GOT3 (cell line): ENCODE data around the gene SERINC3.

ENCODE experiments used
- DNase-seq: peaks from one replicate; lab custom pipeline; 2025; ENCODE audit warnings: mixed read lengths; lab: John Stamatoyannopoulos, UW

SERINC3 gene

DNA sequence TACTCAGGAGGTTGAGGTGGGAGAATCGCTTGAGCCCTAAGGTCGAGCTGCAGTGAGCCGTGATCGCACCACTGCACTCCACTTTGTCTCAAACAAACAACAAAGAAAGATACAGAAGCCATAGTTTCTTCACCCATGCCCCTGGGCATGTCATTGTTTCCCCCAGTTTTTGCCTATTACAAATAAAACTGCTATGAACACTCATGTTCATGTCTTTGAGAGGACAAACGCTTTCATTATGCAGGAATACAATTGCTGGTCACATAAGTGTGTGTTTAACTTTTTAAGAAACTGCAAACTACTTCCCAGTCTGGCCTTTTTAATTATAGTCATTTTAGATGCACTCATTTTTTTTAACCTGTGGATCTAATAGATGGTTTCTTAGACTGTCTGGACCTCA is 58.4 kb downstream of the SERINC3 start:
- DNase-seq = no peak

DNA sequence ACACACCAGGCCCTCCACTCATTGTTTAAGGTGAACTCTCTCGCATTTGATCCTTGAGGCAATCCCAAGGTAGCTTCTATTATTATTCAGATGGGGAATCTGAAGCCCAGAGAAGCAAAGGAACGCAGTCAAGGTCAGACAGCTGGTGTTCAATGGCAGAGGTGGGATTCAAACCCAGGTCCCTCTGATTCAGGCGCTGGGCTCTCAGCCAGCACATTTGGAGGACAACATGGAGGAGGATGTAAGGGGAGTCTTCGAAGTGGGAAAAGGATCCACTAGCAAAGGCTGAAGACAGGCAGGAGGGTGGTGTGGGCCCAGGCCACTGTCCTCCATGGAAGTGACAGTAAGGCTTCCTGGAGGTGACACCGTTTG is 60.1 kb downstream of the SERINC3 start:
- DNase-seq = no peak

GRCh38 chr20:44461142-44461802 is 60.6 kb downstream of the SERINC3 start:
- no peak for DNase-seq

- no peak for DNase-seq
These were observed 61.1 kb downstream of the SERINC3 start for GRCh38 chr20:44460795-44461141.

DNA sequence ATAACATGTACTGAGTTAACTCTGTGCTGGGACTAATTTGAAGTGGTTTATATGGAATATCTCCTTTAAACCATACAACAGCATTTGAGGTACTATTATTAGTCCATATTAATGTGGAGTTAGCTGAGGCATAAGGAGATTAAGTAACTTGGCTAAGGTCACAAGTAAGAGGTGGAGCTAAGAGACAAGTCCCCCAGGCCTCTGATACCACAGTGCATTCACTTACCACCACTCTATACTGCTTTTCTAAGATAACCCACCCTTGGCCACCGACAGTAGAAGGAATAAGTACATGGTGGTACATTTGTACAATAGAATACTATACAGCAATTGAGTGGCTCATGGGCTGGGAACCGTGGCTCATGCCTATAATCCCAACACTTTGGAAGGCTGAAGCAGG is 62.6 kb downstream of the SERINC3 start:
- no peak for DNase-seq

DNA sequence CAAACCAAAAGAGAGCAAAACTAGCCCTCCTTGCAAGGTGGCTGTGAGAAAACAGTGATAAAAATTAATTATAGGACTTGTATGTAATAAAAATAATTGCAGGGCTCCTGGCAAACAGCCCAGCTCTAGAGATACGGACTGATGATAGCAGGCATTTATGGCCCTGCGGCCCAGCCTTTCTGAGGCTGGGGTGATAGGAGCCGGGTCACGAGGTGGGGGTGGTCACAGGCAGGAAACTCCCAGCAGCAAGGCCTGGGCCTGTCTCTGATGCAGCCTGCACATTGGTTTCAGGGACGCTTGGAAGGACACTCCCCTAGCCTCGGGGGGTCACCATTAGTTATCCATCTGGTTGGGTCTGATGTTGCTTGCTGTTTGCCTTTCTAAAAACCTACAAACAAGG is 64.9 kb downstream of the SERINC3 start:
- DNase-seq = no peak

- DNase-seq = no peak
These were observed 65.3 kb downstream of the SERINC3 start for GRCh38 chr20:44456611-44457010.

GRCh38 chr20:44455126-44455525 is 66.7 kb downstream of the SERINC3 start:
- DNase-seq = no peak

GRCh38 chr20:44454306-44454963 is 67.4 kb downstream of the SERINC3 start:
- DNase-seq = no peak

- no peak for DNase-seq
These were observed 70.9 kb downstream of the SERINC3 start for GRCh38 chr20:44450903-44451450.

DNA sequence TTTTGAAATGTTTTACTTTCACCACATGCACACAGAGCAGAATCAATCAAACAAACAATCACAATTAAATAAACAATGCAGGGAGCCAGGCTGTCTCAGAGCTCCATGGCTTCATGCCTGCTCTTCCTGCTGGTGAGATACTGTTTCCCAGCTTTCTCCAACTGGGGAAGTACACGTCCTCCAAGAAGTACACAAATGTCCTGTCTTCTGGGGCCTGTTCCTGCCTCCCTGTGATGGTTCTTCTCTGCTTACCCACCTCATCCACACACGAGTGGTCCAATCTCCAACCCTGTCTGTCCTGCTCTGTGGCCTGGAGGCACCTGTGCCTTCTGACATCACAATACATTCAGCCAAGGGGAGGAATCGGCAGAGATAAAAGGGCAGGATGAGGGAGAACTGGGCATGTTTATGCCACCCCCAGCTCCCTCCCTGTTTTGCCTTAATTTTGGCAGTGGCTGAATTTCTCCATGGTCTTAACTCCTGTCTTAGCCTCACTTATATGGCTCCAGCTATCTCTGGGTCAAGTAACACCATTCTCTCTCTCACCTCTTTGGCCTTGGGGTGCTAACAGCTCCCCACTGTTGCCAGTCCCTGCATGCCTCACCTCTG is 71.5 kb downstream of the SERINC3 start:
- DNase-seq = no peak

DNA sequence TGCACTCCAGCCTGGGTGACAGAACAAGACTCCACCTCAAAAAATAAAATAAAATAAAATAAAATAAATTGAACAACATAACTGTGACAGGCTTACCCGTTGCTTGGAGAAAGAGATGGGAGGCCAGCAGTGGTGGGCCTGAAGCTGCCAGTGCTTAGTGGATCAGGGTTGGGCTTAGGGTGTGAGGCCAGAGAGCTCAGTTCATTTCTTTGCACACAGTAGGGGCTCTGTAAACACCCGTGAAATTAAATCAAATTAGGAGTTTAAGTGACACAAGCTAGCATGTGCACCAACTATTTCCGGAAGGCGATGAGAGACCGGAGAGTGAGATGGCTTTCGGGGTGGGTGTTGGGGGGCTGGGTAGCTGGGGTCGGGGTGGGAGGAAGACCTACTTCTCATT is 72.0 kb downstream of the SERINC3 start:
- DNase-seq = no peak

DNA sequence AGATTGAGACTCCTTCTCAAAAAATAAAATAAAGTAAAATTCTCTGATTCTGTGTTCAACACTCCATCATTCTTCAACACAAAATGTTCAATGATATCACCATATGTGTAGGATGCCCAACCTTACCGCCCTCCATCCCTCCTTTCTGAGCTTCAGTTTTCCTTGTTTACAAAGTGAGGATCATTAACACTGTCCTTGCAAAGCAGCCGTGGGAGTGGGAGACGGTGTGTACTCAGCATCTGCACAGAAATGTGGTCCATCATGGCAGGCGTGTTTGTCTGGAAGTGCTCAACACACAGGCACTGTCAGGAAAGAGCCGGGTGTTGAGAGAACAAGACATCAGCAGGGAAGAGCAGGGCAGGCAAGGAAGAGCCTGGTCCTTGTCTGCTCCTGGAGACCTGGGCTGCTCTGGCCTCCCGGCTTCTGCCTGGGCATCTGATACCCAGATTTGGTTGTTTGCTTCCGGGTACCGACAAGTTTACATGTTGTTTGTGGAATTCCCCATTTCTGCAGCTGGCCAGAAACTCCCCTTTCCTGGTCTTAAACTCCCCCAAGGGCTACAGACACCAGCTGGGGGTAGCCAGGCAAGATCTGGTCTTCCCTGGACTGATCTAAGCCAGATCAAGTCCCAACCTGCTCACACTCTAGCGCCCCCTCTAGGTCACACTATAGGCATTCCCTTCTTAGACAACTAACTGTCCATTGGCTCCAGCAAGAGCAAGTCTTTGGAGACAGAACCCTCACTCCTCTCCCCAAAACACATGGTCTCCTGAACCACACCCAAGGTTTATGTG is 72.9 kb downstream of the SERINC3 start:
- no peak for DNase-seq

DNA sequence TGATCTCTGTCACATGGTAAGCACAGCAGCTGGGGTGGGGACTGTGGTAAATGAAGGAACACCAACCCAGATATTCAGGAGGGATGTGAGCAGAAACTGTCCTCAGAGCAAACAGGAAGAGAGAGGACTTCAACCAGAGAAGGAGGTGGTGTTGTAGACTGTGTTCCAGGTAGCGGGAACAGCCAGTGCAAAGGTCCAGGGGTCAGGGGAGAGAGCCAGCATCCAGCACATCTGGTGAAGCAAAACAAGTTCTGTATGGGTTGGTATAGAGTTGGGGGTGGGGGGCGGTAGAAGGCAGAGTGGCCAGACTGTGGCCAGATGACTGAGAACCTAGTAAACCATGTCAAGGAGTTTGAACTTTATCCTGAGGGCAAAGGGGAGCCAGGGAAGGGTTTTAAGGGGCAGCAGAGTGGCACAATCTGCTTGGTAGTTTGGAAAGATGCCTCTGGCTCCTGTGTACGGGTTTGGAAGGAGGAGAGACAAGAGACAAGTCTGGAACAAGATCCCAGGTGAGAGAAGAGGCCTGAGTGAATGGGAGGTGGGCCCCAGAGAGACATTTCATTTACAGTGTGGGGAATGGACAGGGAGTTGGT is 73.9 kb downstream of the SERINC3 start:
- no peak for DNase-seq
